AML-193 (cell line): ENCODE measurements around the gene RDM1.
"Not testable (repeated sequence)": the region's sequence is repeated elsewhere in the genome, so short reads cannot be mapped to it uniquely, and the experiment has no call there.

Experiments
- DNase-seq, 2 experiments: peaks; one replicate each; lab custom pipeline; 2025; lab: John Stamatoyannopoulos, UW

The RDM1 gene

GRCh38 chr17:35930211-35931065, at the start of gene RDM1:
RDM1 (minus strand) TSS chr17:35930773; CDS start chr17:35930727, 46 bp downstream.
- peak; percentile 91 to 93 for DNase-seq

GRCh38 chr17:35978346-35978745, 47.8 kb upstream of the RDM1 start:
- no peak for DNase-seq

GRCh38 chr17:35977509-35977908, 46.9 kb upstream of the RDM1 start:
- DNase-seq = no peak

- DNase-seq = no peak
Measured at GRCh38 chr17:35973333-35974260, 43.0 kb upstream of the RDM1 start.

- no peak for DNase-seq
Measured at GRCh38 chr17:35972945-35973332, 42.4 kb upstream of the RDM1 start.

GRCh38 chr17:35972535-35972934, 42.0 kb upstream of the RDM1 start:
- DNase-seq = no peak

- no peak for DNase-seq
Measured at GRCh38 chr17:35972066-35972465, 41.5 kb upstream of the RDM1 start.

GRCh38 chr17:35969558-35970380, 39.2 kb upstream of the RDM1 start:
- peak; percentile 70 to 82 for DNase-seq

- no peak for DNase-seq
Measured at GRCh38 chr17:35968520-35969054, 38.0 kb upstream of the RDM1 start.

GRCh38 chr17:35965272-35965671, 34.7 kb upstream of the RDM1 start:
- DNase-seq = no peak

- no peak for DNase-seq
Measured at GRCh38 chr17:35963663-35964062, 33.1 kb upstream of the RDM1 start.

- DNase-seq = no peak
Measured at GRCh38 chr17:35953720-35954119, 23.1 kb upstream of the RDM1 start.

- DNase-seq = no peak
Measured at GRCh38 chr17:35949401-35949800, 18.8 kb upstream of the RDM1 start.

- no peak for DNase-seq
Measured at GRCh38 chr17:35948092-35948491, 17.5 kb upstream of the RDM1 start.

- DNase-seq = peak; percentile 63 to 76
Measured at GRCh38 chr17:35947156-35947585, 16.6 kb upstream of the RDM1 start.

- DNase-seq = no peak
Measured at GRCh38 chr17:35944151-35944550, 13.6 kb upstream of the RDM1 start.

GRCh38 chr17:35943537-35943936, 13.0 kb upstream of the RDM1 start, which contains the start of gene LYZL6:
LYZL6 (minus strand) TSS chr17:35943713; CDS start chr17:35939356, 4,357 bp downstream.
- DNase-seq = no peak

- no peak for DNase-seq
Measured at GRCh38 chr17:35942588-35943186, 12.1 kb upstream of the RDM1 start.

GRCh38 chr17:35938492-35938891, 7.9 kb upstream of the RDM1 start:
- not testable (repeated sequence) for DNase-seq

- DNase-seq = no peak
Measured at GRCh38 chr17:35936063-35936462, 5.5 kb upstream of the RDM1 start.

- no peak for DNase-seq
Measured at GRCh38 chr17:35934760-35935159, 4.2 kb upstream of the RDM1 start.
